Memory B cell (primary cell): ENCODE results near the gene CD74.

Experiments
- ATAC-seq: fragments of 150-1000 bp; cut with Tn5 transposase; 2 replicates; pipeline ENCODE4 v1.10.0; 2021; ENCODE audit warnings: low read depth, mild to moderate bottlenecking, moderate library complexity
- DNase-seq, 2 donors: peaks; one replicate each; pipeline ENCODE4 v3.0.0; 2022; ENCODE audit warnings: low spot score in 2 of 2
- H3K27ac Mint-ChIP-seq: one replicate; pipeline ENCODE4 v1.8.0; 2022; ENCODE audit warnings: mild to moderate bottlenecking, moderate library complexity, mixed read lengths
- H3K27me3 Mint-ChIP-seq: one replicate; pipeline ENCODE4 v1.8.0; 2022; ENCODE audit warnings: mixed read lengths
- H3K36me3 Mint-ChIP-seq: one replicate; pipeline ENCODE4 v1.8.0; 2022; ENCODE audit warnings: mild to moderate bottlenecking, mixed read lengths
- H3K4me1 Mint-ChIP-seq: one replicate; pipeline ENCODE4 v1.8.0; 2022; ENCODE audit warnings: mixed read lengths
- H3K4me3 Mint-ChIP-seq: one replicate; pipeline ENCODE4 v1.8.0; 2022; ENCODE audit warnings: mild to moderate bottlenecking, moderate library complexity, mixed read lengths
- H3K9me3 Mint-ChIP-seq: one replicate; pipeline ENCODE4 v1.8.0; 2022; ENCODE audit warnings: mixed read lengths

Gene CD74

DNA sequence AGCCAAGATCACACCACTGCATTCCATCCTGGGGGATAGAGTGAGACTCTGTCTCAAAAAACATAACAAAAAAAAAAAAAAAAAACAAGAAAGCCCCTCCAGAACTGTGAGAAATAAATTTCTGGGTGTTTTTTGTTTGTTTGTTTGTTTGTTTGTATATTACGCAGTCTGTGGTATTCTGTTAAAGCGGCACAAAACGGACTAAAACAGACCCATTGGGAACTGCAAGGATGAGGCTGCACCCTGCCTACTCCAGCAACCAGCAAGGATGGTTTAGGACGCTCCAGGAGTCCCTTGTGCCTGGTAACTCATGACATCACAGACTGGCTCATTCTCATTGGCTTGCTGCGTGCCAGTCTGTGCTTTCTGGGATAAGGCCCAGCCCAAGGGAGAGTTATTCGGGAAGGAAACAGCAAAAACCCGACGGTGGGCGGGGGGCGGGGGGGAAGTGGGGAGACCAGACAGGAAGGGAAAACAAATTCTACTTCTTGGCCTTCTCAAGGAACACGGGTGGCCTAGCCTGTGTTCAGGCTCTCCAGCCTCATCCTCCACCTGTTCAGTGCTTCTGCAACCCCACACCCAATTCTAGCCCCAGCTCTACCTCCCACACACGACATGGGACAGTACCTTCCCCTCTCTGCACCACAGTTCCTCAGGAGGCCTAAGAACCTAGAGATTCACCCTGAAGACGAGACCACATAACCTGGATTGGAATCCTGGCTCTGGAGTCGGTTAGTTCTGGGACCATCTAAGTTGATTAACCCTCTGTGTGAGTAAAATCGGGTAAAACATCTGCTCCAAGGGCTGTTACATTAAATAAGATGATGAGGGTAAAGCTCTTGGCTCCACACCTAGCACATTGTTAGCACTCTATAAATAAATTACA, 2.8 kb downstream of the CD74 start:
- ATAC-seq (no peak), DNase-seq (peak; percentile 64 to 71)

DNA sequence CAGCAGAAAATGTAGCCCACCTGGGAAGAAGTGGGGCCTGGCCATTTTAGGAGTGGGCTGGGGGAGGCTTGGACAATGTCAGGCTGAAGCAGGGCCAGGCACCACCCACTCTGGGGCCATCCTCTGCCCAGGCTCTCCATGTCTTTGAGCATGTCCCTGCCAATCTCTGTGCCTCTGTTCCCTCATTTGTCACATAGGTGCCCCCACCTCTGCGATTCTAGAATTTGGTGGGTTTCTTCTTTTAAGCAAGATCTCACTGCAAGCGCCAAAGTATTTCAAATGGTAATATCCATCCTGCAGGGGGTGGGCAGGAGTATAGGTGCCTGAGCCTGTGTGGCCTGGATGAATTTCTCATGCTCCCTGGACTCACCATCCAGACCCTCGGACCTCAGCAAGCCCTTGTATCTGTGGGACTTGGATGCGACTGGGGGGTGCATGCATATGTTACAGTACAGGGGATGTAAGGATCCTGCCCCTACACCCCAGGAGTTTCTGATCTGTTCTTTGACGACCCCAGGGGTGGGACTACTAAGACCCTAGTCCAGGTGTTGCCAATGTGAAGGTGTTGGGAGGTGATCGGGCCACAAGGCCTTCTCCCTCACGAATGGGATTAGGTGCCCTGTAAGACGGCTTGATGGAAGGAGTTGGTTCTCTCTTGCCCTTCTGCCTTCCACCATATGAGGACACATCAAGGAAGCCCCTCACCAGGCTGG, 4.3 kb downstream of the CD74 start:
- ATAC-seq: no peak
- H3K4me1 Mint-ChIP-seq: peaks cover 41% of the 10 kb centered on the region
- no peaks in the 10 kb centered on the region for H3K9me3 Mint-ChIP-seq
- peak overlapping the region; percentile 85 for H3K4me3 Mint-ChIP-seq
- peaks cover 63% of the 10 kb centered on the region for H3K36me3 Mint-ChIP-seq
- H3K27ac Mint-ChIP-seq: peak overlapping the region; percentile 100
- peak; percentile 61 for DNase-seq
- no peaks in the 10 kb centered on the region for H3K27me3 Mint-ChIP-seq

More for the DNA sequence above, 2.8 kb downstream of the CD74 start:
- H3K27me3 Mint-ChIP-seq: no peaks in the 10 kb centered on the region
- H3K4me3 Mint-ChIP-seq: peak overlapping the region; percentile 85
- peak overlapping the region; percentile 100 for H3K27ac Mint-ChIP-seq
- H3K4me1 Mint-ChIP-seq: peaks cover 43% of the 10 kb centered on the region
- H3K36me3 Mint-ChIP-seq: peaks cover 60% of the 10 kb centered on the region
- no peaks in the 10 kb centered on the region for H3K9me3 Mint-ChIP-seq

GRCh38 chr5:150407096-150407720, 5.5 kb downstream of the CD74 start:
- H3K36me3 Mint-ChIP-seq: peaks cover 63% of the 10 kb centered on the region

GRCh38 chr5:150406723-150407095, 6.0 kb downstream of the CD74 start:
- no peaks in the 10 kb centered on the region for H3K9me3 Mint-ChIP-seq
- H3K27ac Mint-ChIP-seq: peak overlapping the region; percentile 100
- peaks cover 41% of the 10 kb centered on the region for H3K4me1 Mint-ChIP-seq
- H3K36me3 Mint-ChIP-seq: peaks cover 67% of the 10 kb centered on the region
- DNase-seq (peak in 1 of 2 donors; percentile 56), ATAC-seq (no peak)
- peak overlapping the region; percentile 85 for H3K4me3 Mint-ChIP-seq
- H3K27me3 Mint-ChIP-seq: no peaks in the 10 kb centered on the region

More at GRCh38 chr5:150407096-150407720, 5.5 kb downstream of the CD74 start:
- H3K4me3 Mint-ChIP-seq: peak overlapping the region; percentile 85
- H3K4me1 Mint-ChIP-seq: peaks cover 39% of the 10 kb centered on the region
- ATAC-seq (peak; percentile 0), DNase-seq (peak in 1 of 2 donors; percentile 69)
- H3K27me3 Mint-ChIP-seq: no peaks in the 10 kb centered on the region
- no peaks in the 10 kb centered on the region for H3K9me3 Mint-ChIP-seq
- H3K27ac Mint-ChIP-seq: peak overlapping the region; percentile 100

- Mint-ChIP-seq H3K36me3 (peaks cover 69% of the 10 kb centered on the region), H3K27ac (peak overlapping the region; percentile 100), H3K4me1 (peaks cover 46% of the 10 kb centered on the region), H3K27me3 (no peaks in the 10 kb centered on the region), H3K4me3 (peak overlapping the region; percentile 85), H3K9me3 (no peaks in the 10 kb centered on the region)
- DNase-seq: peak; percentile 40 to 51
- ATAC-seq: no peak
Measured at GRCh38 chr5:150406103-150406722, 6.5 kb downstream of the CD74 start.

DNA sequence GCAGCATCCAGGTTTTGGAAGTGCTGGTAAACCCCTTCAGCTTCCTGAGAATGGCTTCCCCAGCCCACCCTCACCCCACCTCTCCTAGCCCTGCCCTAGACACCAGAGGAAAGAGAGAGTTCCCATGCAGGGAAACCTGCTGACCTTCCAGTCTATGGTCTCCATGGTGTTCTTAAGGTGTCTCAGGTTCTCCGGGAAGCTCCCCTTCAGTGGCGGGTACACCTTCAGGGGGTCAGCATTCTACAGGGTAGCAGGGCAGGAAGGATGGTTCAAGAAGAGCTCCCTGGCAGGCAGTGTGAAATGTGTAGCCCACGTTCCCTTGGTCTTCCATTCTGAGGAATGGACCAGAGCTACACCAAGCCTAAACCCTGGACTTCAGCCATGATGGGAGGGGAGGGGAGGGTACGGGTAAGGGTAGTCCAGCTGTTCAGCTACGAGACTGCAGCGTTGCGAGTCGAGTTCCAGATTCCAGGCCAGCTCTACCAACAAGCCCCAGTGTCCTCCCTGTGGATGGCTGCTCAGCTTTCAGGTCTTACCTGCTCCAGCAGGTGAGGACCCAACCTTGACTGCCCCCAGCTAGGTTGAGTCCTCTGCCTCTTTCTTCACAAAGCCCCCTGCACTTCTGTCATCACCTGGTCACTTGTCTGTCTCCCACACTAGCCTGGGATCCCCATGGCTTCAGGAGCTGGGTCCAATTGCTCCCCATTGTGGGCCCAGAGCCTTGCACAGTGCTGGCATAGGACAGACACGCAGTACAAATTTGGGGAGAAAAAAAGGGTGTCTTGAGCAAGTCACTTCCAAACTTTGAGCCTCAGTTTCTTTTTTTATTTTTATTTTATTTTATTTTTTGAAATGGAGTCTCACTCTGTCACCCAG, 7.5 kb downstream of the CD74 start:
- peak in 1 of 2 donors; percentile 54 for DNase-seq

GRCh38 chr5:150404535-150404934, 8.2 kb downstream of the CD74 start:
- ATAC-seq: no peak
- peak in 1 of 2 donors; percentile 51 for DNase-seq
- no peaks in the 10 kb centered on the region for H3K9me3 Mint-ChIP-seq
- peaks cover 58% of the 10 kb centered on the region for H3K36me3 Mint-ChIP-seq
- peak overlapping the region; percentile 100 for H3K27ac Mint-ChIP-seq
- H3K4me3 Mint-ChIP-seq: peak overlapping the region; percentile 35
- no peaks in the 10 kb centered on the region for H3K27me3 Mint-ChIP-seq
- H3K4me1 Mint-ChIP-seq: peaks cover 59% of the 10 kb centered on the region

More for the DNA sequence above, 7.5 kb downstream of the CD74 start:
- no peaks in the 10 kb centered on the region for H3K9me3 Mint-ChIP-seq
- peaks cover 53% of the 10 kb centered on the region for H3K4me1 Mint-ChIP-seq
- ATAC-seq: no peak
- H3K27me3 Mint-ChIP-seq: no peaks in the 10 kb centered on the region
- peaks cover 64% of the 10 kb centered on the region for H3K36me3 Mint-ChIP-seq
- peak overlapping the region; percentile 100 for H3K27ac Mint-ChIP-seq
- peak overlapping the region; percentile 68 for H3K4me3 Mint-ChIP-seq

DNA sequence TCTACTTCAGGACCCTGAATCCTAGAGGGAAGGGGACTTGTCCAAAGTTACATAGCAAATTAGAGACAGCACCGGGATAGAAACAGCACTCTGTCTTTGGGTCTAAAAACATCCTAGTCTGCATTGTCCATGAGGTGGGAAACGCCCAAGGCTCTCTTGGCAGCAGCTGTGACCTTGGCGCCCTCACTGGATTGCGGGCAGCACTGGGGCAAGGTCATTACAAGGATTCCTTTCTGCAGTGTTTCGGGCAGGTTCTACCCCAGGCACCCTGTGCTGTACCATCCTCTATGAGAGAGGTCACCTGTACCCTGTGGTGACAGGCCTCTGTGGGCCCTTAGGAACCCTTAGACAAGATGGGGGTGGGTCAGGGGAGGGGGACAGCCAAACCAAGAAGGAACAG, 8.6 kb downstream of the CD74 start:
- H3K27me3 Mint-ChIP-seq: no peaks in the 10 kb centered on the region
- ATAC-seq: no peak
- peaks cover 59% of the 10 kb centered on the region for H3K4me1 Mint-ChIP-seq
- H3K9me3 Mint-ChIP-seq: no peaks in the 10 kb centered on the region
- peak overlapping the region; percentile 35 for H3K4me3 Mint-ChIP-seq
- H3K27ac Mint-ChIP-seq: peak overlapping the region; percentile 100
- H3K36me3 Mint-ChIP-seq: peaks cover 56% of the 10 kb centered on the region
- peak in 1 of 2 donors; percentile 58 for DNase-seq

- peaks cover 44% of the 10 kb centered on the region for H3K36me3 Mint-ChIP-seq
- H3K27ac Mint-ChIP-seq: peak overlapping the region; percentile 100
- DNase-seq (peak in 1 of 2 donors; percentile 61), ATAC-seq (no peak)
- no peaks in the 10 kb centered on the region for H3K9me3 Mint-ChIP-seq
- peaks cover 55% of the 10 kb centered on the region for H3K4me1 Mint-ChIP-seq
- H3K27me3 Mint-ChIP-seq: no peaks in the 10 kb centered on the region
- no peak overlapping the region for H3K4me3 Mint-ChIP-seq
Measured at GRCh38 chr5:150402901-150403342, 9.8 kb downstream of the CD74 start.

GRCh38 chr5:150402229-150402773, 10.4 kb downstream of the CD74 start:
- H3K27me3 Mint-ChIP-seq: no peaks in the 10 kb centered on the region
- H3K36me3 Mint-ChIP-seq: peaks cover 39% of the 10 kb centered on the region
- ATAC-seq (no peak), DNase-seq (peak; percentile 45 to 65)
- H3K4me3 Mint-ChIP-seq: peak overlapping the region; percentile 10
- no peaks in the 10 kb centered on the region for H3K9me3 Mint-ChIP-seq
- peak overlapping the region; percentile 100 for H3K27ac Mint-ChIP-seq
- H3K4me1 Mint-ChIP-seq: peaks cover 50% of the 10 kb centered on the region

DNA sequence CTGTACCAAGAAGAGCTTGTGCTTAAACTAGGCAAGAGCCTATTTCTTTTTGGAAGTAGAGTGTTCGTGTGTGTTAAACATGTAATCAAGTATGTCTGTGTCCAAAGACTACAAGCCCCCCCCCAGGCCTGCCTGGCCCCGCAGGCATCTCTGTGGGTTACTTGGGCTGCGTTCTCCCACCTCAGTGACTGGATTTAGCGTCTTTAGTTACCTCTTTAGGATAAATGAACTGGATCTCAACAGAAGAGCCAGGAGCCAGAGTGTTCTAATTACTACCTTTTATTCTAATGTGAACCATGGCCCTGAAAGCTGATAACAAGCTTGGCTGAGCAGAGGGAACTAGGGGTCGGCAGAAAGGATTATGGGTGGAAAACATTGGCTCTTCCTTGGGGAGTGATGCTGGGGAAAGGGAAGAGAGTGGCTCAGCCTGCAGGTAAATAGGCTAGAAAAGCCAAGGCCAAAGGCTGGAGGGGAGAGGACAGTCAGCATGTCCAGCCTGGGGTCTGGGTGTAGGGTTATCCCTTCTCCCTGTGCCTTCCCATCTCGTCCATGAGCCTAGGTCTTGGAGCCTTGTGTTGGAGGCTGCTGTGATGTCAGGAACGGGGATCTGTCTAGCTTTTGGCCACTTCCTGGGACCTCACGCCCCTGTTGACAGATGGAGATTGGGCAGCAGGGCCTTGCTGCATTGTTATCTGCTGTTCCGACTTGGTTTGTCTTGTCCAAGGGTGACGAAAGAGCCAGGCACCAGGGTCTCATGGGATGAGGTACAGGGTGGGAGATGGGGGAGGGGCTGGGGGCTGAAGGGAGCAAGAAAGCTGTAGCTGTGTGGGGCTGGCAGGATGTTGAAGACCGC, 11.1 kb downstream of the CD74 start:
- H3K27ac Mint-ChIP-seq: peak overlapping the region; percentile 100
- H3K27me3 Mint-ChIP-seq: no peaks in the 10 kb centered on the region
- ATAC-seq (peak; percentile 2), DNase-seq (peak; percentile 38 to 69)
- peak overlapping the region; percentile 55 for H3K4me3 Mint-ChIP-seq
- H3K4me1 Mint-ChIP-seq: peaks cover 44% of the 10 kb centered on the region
- H3K36me3 Mint-ChIP-seq: peaks cover 33% of the 10 kb centered on the region
- H3K9me3 Mint-ChIP-seq: no peaks in the 10 kb centered on the region

DNA sequence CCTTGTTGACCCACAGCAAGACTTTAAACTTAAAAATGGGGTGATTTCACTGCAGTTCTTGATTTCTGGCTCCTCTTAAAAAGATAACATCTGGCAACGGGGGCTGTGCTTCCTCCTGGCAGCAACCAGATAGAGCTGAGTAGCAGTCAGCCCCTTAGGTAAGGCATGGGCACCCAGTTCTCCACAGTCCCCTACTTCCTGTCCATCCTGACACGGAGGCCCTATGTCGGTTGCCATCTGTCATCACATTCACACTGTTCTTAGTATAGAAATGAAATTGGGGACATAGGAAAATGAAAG, 11.7 kb downstream of the CD74 start:
- peak; percentile 3 for ATAC-seq
- Mint-ChIP-seq H3K27ac (peak overlapping the region; percentile 100), H3K27me3 (no peaks in the 10 kb centered on the region), H3K36me3 (peaks cover 33% of the 10 kb centered on the region), H3K9me3 (no peaks in the 10 kb centered on the region), H3K4me1 (peaks cover 43% of the 10 kb centered on the region), H3K4me3 (no peak overlapping the region)
- peak in 1 of 2 donors; percentile 51 for DNase-seq
